C4-2B (cell line): Measurements from ENCODE around the gene TRIM69.
A peak's percentile ranks its signal among the peaks of the same experiment; 100 is the strongest.

Experiments used
- H3K27ac ChIP-seq: fragments of 450-650 bp; 2 replicates; pipeline ENCODE4 v1.5.1; 2017
- CTCF ChIP-seq: fragments of 450-650 bp; conservative IDR thresholded peaks from 2 replicates; pipeline ENCODE4 v1.5.1; 2017; ENCODE audit warnings: mild to moderate bottlenecking
- ZFX ChIP-seq: fragments of 450-650 bp; IDR thresholded peaks from 2 replicates; pipeline ENCODE4 v1.6.1; 2017

TRIM69 gene

GRCh38 chr15:44712346-44713005 is 23.9 kb upstream of the TRIM69 start:
- TF ChIP-seq ZFX (no peak), CTCF (no peak)
- H3K27ac ChIP-seq, result peak overlapping the region; percentile 87

- H3K27ac ChIP-seq, result no peak overlapping the region
- TF ChIP-seq CTCF, result peak; percentile 31
- TF ChIP-seq ZFX, result no peak
These were observed 23.0 kb upstream of the TRIM69 start for GRCh38 chr15:44713006-44713966.

GRCh38 chr15:44715142-44715796 is 21.1 kb upstream of the TRIM69 start:
- no peak overlapping the region for H3K27ac ChIP-seq
- TF ChIP-seq CTCF (no peak), ZFX (no peak)

- no peak overlapping the region for H3K27ac ChIP-seq
- no peak for TF ChIP-seq ZFX
- no peak for TF ChIP-seq CTCF
These were observed 20.5 kb upstream of the TRIM69 start for GRCh38 chr15:44715797-44716334.

DNA sequence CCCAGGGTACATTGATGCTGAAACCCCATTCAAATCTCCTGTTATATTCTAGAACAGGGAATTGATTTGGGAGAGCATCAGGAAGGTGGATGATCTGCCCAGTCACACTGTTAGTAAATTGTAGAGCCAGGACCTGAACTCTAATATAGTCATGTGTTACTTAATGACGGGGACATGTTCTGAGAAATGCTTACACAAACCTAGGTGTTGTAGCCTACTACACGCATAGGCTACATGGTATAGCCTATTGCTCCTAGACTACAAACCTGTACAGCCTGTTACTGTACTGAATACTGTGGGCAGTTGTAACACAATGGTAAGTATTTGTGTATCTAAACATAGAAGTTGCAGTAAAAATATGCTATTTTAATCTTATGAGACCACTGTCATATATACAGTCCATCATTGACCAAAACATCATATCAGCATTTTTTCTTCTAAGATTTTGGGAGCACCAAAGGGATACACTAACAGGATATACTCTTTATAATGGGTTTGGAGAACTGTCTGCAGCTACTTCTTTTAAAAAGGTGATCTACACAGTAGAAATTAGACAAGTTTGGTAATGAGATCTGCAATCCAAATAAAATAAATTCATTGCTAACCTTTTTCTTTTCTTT is 19.2 kb upstream of the TRIM69 start:
- no peak overlapping the region for H3K27ac ChIP-seq
- TF ChIP-seq ZFX (no peak), CTCF (no peak)

GRCh38 chr15:44718180-44718926 is 18.0 kb upstream of the TRIM69 start:
- H3K27ac ChIP-seq, result no peak overlapping the region
- no peak for TF ChIP-seq ZFX
- no peak for TF ChIP-seq CTCF
